ENCODE results near the gene CATSPER3.

The CATSPER3 gene

DNA sequence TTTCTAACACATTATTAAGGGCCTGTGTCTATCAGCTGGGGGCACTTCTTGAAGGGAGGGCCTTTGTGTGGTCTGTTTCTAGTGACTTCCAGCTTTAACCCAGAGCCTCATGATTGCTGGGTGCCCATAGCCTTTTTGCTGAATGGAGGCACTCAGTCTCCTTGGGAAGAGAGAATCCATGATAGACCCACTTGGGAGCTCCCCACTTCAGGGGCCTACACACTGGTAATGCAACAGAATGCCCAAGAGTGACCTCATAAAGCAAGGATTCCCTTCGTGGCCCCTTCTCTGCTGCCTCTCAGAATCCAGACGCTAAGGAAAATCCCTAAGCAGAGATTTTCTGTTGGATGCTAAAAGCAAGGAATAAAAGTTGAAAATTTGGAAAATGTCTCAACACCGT is at the start of gene CATSPER3:
CATSPER3 (plus strand) TSS at position 301 of the 400 bp plus-strand sequence; CDS start at position 386, 85 bp downstream.
- DNase-seq, result no peak

DNA sequence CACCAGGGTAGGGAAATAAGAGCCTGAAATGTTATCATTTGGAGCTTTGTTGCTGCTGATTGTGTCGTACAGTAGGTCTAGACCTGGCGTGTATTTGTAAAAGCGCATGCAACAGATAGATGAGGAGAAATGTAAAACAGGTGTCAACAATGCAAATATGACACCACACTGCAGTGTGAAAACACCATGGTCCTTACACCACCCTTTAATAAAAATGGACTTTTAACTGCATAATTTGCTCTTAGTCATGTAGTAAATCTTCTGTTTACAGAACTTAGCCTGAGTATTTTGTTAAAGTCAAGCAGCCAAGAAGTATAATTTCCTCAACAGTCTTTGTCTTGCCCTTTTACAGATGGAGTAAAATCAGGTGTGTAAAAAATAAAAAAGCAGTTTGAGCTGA is 48.8 kb upstream of the CATSPER3 start:
- DNase-seq, result no peak

DNA sequence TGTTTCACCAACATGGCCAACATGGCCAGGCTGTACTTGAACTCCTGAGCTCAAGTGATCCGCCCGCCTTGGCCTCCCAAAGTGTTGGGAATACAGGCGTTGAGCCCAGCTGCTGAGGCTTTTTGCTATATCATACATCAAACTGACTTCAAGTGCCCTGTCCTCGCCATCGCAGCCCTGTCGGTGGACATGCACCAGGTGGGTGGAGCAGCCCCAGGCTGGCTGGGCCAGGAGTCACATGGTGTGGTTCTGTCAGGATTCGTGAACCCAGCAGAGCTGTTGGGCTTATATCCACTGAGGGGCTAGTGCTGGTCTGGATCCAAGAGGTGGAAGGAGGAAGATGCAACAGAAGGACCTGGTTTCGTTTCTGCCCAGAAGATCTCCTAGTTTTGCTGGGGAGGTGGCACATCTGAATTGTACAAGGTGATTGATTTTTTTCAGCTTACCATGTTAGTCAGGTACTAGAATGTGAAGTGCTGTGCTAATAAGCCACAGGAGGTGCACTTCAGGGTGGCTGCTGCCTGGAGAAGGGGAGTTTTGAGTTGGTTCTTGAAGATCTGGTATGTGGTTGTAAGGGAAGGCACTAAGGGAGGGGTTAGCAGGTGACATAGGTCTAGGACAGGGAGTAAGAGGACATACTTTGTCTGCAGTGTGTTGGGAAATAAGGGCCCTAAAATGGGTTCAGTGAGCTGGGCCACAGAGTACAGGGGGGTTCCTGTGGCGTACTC is 46.7 kb upstream of the CATSPER3 start:
- DNase-seq, result no peak

GRCh38 chr5:134932508-134932907 is 35.2 kb upstream of the CATSPER3 start:
- no peak for DNase-seq

- DNase-seq, result no peak
Measured at GRCh38 chr5:134934202-134934601, 33.5 kb upstream of the CATSPER3 start.

DNA sequence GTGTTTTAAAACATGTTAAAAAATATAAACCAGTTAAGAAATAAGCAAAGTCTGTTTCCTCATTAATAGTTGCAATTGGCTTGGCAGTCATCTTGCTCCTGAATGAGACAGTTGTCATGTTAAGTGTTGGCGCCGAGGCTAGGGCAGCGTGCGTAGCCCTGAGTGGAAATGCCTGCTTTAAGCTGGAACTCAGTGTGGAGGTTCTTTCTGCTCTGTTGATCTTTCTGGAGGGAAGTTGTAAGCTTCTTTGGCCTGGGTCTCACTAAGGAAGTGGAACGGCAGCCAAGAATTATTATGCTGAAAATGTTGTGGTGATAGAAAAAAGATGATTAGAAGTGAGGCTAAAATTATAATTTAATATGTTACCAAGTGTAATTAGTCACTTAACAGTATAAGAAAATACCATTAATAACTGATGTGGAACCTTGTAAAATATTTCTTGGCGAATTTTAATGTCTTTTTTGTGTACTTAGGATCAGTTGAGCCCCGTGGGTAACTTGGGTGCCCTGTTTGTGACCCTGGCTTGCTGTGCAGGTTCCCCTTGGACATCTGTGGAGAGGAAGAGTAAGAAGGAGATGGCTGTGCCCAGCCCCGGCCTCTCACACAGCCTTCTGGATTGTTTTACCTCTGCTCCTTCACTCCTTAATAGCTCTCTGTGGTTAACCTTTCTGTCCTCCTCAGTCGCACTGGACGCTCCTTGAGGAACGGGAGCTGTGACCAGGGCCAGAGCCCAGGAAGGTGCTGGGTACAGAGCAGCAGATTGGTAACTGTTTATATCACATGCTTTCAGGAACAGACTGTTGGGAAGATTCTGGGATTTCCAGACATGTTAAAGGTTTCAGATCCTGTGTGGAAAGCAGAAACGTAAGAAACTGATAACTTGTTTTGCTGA is 31.8 kb upstream of the CATSPER3 start:
- DNase-seq, result no peak

DNA sequence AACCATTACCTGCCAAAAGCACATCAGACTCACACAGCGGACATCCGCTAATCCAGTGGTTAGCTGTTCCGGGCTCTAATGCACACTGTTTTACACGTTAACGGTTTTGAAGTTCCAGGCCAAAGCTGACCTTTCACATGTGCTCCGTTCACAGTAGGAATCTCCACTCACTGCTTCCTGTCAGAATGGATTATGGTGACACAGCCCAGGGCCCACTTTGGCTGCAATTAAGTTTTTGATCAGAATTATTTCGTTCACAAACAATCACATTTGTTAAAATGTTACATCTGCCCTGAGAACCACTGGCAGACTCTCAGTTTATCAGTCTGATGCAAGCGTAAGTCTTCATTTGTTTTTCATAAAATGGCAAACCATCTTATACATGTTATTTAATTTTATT is 30.2 kb upstream of the CATSPER3 start:
- DNase-seq, result no peak

DNA sequence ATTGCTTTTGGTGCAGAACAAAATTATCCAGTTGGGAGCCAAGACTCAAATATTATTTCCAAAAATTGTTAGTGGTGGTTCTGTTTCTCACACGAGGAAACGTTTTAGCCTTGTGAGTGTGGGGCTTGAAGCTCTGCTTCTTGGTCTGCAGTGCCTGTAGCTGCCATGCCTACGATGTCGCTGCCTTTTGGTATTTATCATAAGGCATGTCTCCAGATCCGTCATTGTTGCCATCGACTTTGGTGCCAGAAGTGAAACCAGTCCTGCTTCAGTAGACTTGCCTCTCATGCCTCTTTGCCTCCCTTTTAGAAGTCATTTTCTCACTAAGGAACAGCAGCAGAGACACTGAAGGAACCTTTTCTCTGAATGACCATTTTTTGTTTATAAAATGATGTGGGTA is 29.7 kb upstream of the CATSPER3 start:
- DNase-seq, result no peak

DNA sequence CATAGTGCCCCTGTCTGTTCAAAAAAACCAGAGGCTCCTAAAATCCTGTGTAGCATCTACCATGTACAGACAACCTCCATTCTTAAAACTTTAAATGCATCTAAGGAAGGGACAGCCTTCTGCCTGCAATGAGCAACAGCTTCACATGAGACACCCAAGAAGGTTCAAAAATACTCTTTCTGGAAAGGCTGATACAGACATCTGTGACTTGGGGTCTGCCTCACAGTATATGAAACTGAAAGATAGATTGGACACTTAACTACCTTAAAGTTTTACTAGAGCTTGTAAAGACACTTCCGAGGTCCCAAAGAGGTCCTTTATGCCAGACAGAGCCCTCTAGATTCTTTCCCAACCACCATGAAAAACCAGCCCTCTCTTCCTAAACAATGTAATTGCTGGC is 28.2 kb upstream of the CATSPER3 start:
- DNase-seq, result no peak

DNA sequence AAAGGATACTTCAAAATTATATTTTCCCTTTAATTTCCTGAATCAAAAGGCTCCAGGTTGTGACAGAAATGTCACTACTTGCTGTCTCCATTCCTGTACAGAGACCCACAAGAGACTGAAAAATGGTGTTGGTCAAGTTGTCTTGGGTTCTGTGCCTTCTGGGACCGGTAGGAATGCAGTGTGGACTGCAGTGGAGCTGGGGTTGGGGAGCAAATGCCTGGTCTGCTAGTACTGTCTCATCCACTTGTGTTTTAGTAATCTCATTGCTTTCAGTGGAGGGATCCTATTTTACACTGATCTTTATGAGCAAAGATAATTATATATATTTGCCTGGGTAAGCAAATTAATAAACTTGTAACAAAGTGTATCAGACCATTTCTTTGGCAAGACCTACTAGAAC is 24.2 kb upstream of the CATSPER3 start:
- no peak for DNase-seq

- DNase-seq, result no peak
Measured at GRCh38 chr5:134944630-134945029, 23.1 kb upstream of the CATSPER3 start.

DNA sequence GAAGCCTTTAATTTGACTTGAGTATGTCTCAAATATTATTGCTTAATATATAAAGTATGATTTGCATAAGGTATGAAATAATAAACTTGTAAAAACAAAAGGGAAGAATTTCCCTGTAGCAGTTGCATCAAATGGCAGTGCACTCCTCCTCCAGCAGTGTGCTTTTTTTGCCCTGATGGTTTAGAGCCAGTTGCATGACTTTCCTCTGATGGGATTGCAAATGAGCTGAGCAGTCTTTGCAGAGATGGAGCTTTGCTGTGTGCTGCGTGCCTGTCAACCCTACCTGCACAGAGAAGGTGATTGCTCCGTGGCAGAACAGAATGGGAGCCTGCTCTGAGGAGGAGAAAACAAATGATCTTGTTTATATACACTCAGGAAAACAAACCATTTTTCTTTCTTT is 22.7 kb upstream of the CATSPER3 start:
- DNase-seq, result no peak

DNA sequence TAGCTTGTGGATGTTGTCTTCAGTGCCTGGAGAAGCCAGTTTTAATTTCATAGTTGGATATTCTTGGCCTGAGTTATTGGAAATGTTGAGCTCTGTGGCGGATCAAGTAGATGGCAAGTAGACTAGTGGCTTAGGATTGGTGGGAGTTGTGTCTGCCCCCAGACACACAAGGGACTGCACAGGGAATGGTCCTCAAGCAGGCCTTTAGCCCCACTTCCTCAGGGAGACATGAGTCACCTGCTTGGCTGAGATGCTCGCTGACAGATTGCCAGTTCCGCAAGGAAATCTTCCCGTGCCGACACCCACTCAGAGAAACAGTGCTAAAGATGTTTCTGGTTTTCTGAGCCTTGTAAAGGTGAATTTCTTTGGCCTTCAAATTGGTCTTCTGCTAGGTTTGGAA is 18.8 kb upstream of the CATSPER3 start:
- DNase-seq, result no peak

GRCh38 chr5:134949316-134949715 is 18.4 kb upstream of the CATSPER3 start:
- DNase-seq, result no peak

GRCh38 chr5:134957920-134958608 is 9.6 kb upstream of the CATSPER3 start:
- no peak for DNase-seq

DNA sequence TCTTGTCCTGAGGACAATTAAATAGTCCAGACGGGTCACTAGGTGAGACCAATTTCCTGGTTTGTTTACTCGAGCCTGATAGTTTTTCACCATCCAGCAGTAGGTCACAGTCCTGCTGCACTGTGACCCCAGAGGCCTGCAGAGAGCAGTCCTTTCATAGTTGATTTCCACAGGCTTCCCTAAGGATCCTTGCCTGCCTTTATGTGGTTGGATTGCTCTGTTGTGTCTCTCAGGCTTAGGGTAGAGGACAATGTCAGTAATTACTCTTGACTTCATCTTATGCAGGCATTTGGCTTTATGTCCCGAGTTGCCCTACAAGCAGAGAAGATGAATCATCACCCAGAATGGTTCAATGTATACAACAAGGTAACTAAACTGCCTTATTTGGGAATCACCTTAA is 9.0 kb upstream of the CATSPER3 start:
- DNase-seq, result no peak

DNA sequence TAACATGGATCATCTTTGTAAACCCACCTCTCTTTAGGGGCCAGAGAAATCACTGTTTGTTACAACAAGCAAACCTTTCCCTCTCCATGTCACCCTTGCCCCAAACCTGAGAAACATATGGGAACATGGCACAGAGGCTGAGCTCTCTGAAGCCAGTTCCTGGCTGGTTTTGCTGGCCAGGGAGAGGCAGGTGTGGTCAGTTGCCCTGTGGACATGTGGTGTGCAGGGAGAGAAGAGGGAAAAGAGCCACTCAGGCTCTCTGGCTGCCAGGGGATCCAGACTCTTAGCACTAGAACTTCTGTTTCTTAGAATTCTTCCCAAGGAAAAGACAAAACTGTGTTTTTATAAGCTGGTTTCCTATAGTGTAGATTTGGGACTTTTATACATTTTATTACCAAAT is 4.6 kb upstream of the CATSPER3 start:
- DNase-seq, result no peak

GRCh38 chr5:134964359-134965270 is 3.1 kb upstream of the CATSPER3 start:
- no peak for DNase-seq

GRCh38 chr5:134965271-134965825 is 2.4 kb upstream of the CATSPER3 start:
- no peak for DNase-seq

GRCh38 chr5:134968055-134968454 is 348 bp downstream of the CATSPER3 start:
- no peak for DNase-seq

- DNase-seq, result no peak
Measured at GRCh38 chr5:134969166-134969565, 1.5 kb downstream of the CATSPER3 start.

- no peak for DNase-seq
Measured at GRCh38 chr5:134975078-134975715, 7.5 kb downstream of the CATSPER3 start.
